Smooth muscle cell (in vitro differentiated cells): Measurements from ENCODE around the gene NFKBIL1. TPM values are rescaled to one million over a fixed set of nuclear protein-coding genes. Genes with fewer than 3 reads are reported as not detected.

Experiments
- DNase-seq: peaks from one replicate; lab custom pipeline; 2025; ENCODE audit not compliant: unreplicated experiment; lab: John Stamatoyannopoulos, UW
- H2AFZ ChIP-seq: fragments of 200-600 bp; sonication (generic); 2 replicates; pipeline ENCODE4 v1.6.0; 2016; ENCODE audit warnings: antibody characterized with exemption, low read depth, mild to moderate bottlenecking
- H3F3A ChIP-seq: fragments of 200-600 bp; sonication (generic); 2 replicates; pipeline ENCODE4 v1.6.0; 2017; ENCODE audit warnings: antibody characterized with exemption, low read depth
- H3K27ac ChIP-seq: fragments of 200-600 bp; sonication (generic); 2 replicates; pipeline ENCODE4 v1.5.1; 2016; ENCODE audit warnings: low read depth, mild to moderate bottlenecking
- H3K27me3 ChIP-seq: fragments of 200-600 bp; sonication (generic); 2 replicates; pipeline ENCODE4 v1.6.1; 2016; ENCODE audit warnings: low read depth, mild to moderate bottlenecking
- H3K36me3 ChIP-seq: fragments of 200-600 bp; sonication (generic); 2 replicates; pipeline ENCODE4 v1.5.1; 2016; ENCODE audit warnings: low read depth
- H3K4me1 ChIP-seq: fragments of 200-600 bp; sonication (generic); 2 replicates; pipeline ENCODE4 v1.5.1; 2016; ENCODE audit warnings: low read depth
- H3K4me2 ChIP-seq: fragments of 200-600 bp; sonication (generic); 2 replicates; pipeline ENCODE4 v1.6.0; 2016; ENCODE audit warnings: mild to moderate bottlenecking
- H3K4me3 ChIP-seq: fragments of 200-600 bp; sonication (generic); 2 replicates; pipeline ENCODE4 v1.5.1; 2016; ENCODE audit warnings: mild to moderate bottlenecking
- H3K79me2 ChIP-seq: fragments of 200-600 bp; sonication (generic); 2 replicates; pipeline ENCODE4 v1.6.0; 2016; ENCODE audit warnings: low read depth, mild to moderate bottlenecking
- H3K9ac ChIP-seq: fragments of 200-600 bp; sonication (generic); 2 replicates; pipeline ENCODE4 v1.6.0; 2016; ENCODE audit warnings: low read depth
- H3K9me3 ChIP-seq: fragments of 200-600 bp; sonication (generic); replicated peaks from 2 replicates; pipeline ENCODE4 v1.5.1; 2016; ENCODE audit warnings: low read depth
- H4K20me1 ChIP-seq: fragments of 200-600 bp; sonication (generic); 2 replicates; pipeline ENCODE4 v1.6.0; 2016; ENCODE audit warnings: low read depth
- WGBS: methylation state at CpG from one replicate; pipeline ENCODE4 v1.1.7; 2016; ENCODE audit warnings: low lambda C conversion rate; 5-methylcytosine and 5-hydroxymethylcytosine counted together
- polyA plus RNA-seq: library from polyadenylated mRNA; unstranded; fragments of >200 nt; fragmentation: Nextera tagmentation; extraction: Ambion mirVana; gene quantifications from 2 replicates; pipeline ENCODE4 v1.2.1, GENCODE V29; 2016
- total RNA-seq: library from RNA; depleted of rRNA; stranded (reverse); fragments of >200 nt; gene quantifications from 2 replicates; pipeline ENCODE4 v1.2.3, GENCODE V29; 2014
- TF ChIP-seq, protein P1 (sequence below): fragments of 200-600 bp; sonication (generic); IDR thresholded peaks from 2 replicates; pipeline ENCODE4 v1.5.1; 2017; ENCODE audit warnings: borderline replicate concordance, mild to moderate bottlenecking, antibody characterized with exemption; ENCODE audit not compliant: insufficient read depth, poor library complexity, severe bottlenecking

The NFKBIL1 gene
- total and polyA plus RNA-seq, 2 experiments from 2014 or later: 8.1 to 23.5 TPM

DNA sequence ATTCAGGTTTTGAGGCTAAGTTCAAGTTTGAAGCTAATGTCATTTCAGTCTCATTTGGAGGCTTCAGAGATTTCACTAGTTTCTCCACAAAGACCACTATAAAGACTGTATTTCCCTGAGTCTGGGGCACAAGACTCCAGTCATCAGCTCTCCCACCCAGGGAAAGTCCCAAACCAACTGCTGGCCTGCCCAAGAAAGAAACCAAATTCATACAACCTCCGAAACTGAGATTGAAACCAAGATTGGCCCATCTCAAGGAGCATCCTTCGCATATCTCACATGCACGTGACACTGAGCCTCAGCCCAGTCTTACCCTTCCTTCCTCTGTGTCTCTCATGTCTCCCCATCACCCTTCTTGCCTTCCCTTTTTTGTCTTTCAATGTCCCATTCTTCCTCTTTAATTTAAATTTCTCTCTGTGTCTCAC lies 21.1 kb downstream of the NFKBIL1 start:
- H3K9me3 ChIP-seq: no peaks in the 10 kb centered on the region
- DNase-seq: no peak
- H2AFZ ChIP-seq: no peak overlapping the region
- H3K4me2 ChIP-seq: no peak overlapping the region
- H3K4me3 ChIP-seq: no peak overlapping the region
- H3K27ac ChIP-seq: no peak overlapping the region
- TF ChIP-seq, protein P1, sequence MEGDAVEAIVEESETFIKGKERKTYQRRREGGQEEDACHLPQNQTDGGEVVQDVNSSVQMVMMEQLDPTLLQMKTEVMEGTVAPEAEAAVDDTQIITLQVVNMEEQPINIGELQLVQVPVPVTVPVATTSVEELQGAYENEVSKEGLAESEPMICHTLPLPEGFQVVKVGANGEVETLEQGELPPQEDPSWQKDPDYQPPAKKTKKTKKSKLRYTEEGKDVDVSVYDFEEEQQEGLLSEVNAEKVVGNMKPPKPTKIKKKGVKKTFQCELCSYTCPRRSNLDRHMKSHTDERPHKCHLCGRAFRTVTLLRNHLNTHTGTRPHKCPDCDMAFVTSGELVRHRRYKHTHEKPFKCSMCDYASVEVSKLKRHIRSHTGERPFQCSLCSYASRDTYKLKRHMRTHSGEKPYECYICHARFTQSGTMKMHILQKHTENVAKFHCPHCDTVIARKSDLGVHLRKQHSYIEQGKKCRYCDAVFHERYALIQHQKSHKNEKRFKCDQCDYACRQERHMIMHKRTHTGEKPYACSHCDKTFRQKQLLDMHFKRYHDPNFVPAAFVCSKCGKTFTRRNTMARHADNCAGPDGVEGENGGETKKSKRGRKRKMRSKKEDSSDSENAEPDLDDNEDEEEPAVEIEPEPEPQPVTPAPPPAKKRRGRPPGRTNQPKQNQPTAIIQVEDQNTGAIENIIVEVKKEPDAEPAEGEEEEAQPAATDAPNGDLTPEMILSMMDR: no peak
- 84% methylated on average over 3 of the region's 3 CpGs for WGBS
- H3K27me3 ChIP-seq: no peaks in the 10 kb centered on the region
- no peaks in the 10 kb centered on the region for H4K20me1 ChIP-seq
- H3K4me1 ChIP-seq: no peaks in the 10 kb centered on the region
- no peaks in the 10 kb centered on the region for H3K79me2 ChIP-seq
- H3K9ac ChIP-seq: no peak overlapping the region
- no peaks in the 10 kb centered on the region for H3K36me3 ChIP-seq
- peaks cover 9% of the 10 kb centered on the region for H3F3A ChIP-seq

DNA sequence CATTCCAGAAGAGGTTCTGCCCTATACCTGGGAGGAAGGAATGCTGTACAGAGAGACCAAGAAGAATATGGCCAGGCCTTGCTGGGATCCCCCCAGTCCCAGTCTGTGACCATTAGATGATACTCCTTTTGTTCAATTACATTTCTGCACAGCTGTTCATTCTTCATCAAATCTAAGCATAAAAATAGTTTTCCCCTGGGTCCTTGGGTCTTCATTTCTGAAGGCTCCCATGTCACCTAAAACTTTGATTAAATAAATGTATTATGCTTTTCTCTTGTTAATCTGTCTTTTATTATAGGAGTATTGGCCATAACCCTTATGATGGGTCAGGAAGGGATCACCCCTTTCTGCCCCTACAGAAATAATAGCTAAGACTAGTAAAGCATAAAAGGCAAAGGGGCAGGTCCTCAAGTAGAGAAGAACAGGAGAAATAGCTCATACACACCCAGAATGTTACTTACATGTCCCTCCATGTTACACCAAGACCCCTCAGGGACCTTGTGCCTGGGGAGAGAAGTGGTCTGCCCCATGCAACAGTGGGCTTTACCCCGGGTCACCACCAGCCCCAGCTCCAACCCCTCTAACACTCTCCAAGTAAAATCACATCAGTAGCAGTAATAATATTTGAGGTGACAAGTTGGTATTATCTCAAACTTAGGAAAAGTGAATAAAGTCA lies 22.6 kb downstream of the NFKBIL1 start:
- H3K79me2 ChIP-seq: no peaks in the 10 kb centered on the region
- H3K4me1 ChIP-seq: no peaks in the 10 kb centered on the region
- H3K36me3 ChIP-seq: no peaks in the 10 kb centered on the region
- no peaks in the 10 kb centered on the region for H4K20me1 ChIP-seq
- H3K4me2 ChIP-seq: no peak overlapping the region
- peaks cover 1% of the 10 kb centered on the region for H3F3A ChIP-seq
- H2AFZ ChIP-seq: no peak overlapping the region
- no peaks in the 10 kb centered on the region for H3K27me3 ChIP-seq
- 67% methylated on average over 1 of the region's 1 CpG for WGBS
- no peak overlapping the region for H3K27ac ChIP-seq
- no peak overlapping the region for H3K9ac ChIP-seq
- no peak overlapping the region for H3K4me3 ChIP-seq
- H3K9me3 ChIP-seq: no peaks in the 10 kb centered on the region
- TF ChIP-seq, protein P1: no peak
- DNase-seq: no peak

DNA sequence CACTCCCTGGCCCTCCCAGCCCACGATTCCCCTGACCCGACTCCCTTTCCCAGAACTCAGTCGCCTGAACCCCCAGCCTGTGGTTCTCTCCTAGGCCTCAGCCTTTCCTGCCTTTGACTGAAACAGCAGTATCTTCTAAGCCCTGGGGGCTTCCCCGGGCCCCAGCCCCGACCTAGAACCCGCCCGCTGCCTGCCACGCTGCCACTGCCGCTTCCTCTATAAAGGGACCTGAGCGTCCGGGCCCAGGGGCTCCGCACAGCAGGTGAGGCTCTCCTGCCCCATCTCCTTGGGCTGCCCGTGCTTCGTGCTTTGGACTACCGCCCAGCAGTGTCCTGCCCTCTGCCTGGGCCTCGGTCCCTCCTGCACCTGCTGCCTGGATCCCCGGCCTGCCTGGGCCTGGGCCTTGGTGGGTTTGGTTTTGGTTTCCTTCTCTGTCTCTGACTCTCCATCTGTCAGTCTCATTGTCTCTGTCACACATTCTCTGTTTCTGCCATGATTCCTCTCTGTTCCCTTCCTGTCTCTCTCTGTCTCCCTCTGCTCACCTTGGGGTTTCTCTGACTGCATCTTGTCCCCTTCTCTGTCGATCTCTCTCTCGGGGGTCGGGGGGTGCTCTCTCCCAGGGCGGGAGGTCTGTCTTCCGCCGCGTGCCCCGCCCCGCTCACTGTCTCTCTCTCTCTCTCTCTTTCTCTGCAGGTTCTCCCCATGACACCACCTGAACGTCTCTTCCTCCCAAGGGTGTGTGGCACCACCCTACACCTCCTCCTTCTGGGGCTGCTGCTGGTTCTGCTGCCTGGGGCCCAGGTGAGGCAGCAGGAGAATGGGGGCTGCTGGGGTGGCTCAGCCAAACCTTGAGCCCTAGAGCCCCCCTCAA lies 24.9 kb downstream of the NFKBIL1 start, which contains the start of gene LTA:
Gene LTA (plus strand): TSS at position 249 of the 871 bp plus-strand sequence. CDS start 454 bp downstream, at position 703.
- TF ChIP-seq, protein P1: no peak
- H3K27me3 ChIP-seq: no peaks in the 10 kb centered on the region
- no peaks in the 10 kb centered on the region for H3F3A ChIP-seq
- no peaks in the 10 kb centered on the region for H3K4me1 ChIP-seq
- H3K79me2 ChIP-seq: no peaks in the 10 kb centered on the region
- no peak within 1 kb of the TSS for H2AFZ ChIP-seq
- H4K20me1 ChIP-seq: no peaks in the 10 kb centered on the region
- H3K36me3 ChIP-seq: no peaks in the 10 kb centered on the region
- no peak within 1 kb of the TSS for H3K27ac ChIP-seq
- 92% methylated on average over 24 of the region's 27 CpGs for WGBS
- H3K4me2 ChIP-seq: no peak within 1 kb of the TSS
- no peak within 1 kb of the TSS for H3K4me3 ChIP-seq
- H3K9me3 ChIP-seq: no peaks in the 10 kb centered on the region
- no peak for DNase-seq
- H3K9ac ChIP-seq: no peak within 1 kb of the TSS
